Spleen (tissue), 11 donors: ENCODE data around the gene SULT1C3. TPM values are rescaled to one million over a fixed set of nuclear protein-coding genes. Genes with fewer than 3 reads are reported as not detected.

ENCODE experiments used
- DNase-seq: peaks from one replicate; pipeline ENCODE4 v3.0.0-alpha.2; 2020
- H3K27ac ChIP-seq, 8 donors: fragments of 200-600 bp; sonication (generic) in 7 of 8; 1 replicate in 4 of 8; 2 replicates in 4 of 8; pipeline versions ENCODE4 v1.5.0 to v1.8.0; 2016 to 2021; ENCODE audit warnings: inconsistent platforms in 4 of 8, mild to moderate bottlenecking in 4 of 8, moderate library complexity in 1 of 8
- H3K27me3 ChIP-seq, 7 donors: fragments of 200-600 bp; sonication (generic) in 6 of 7; replicated peaks in 1 of 7; 1 replicate in 4 of 7; 2 replicates in 3 of 7; pipeline versions ENCODE4 v1.5.0 to v1.8.0; 2016 to 2021; ENCODE audit warnings: inconsistent platforms in 3 of 7, mild to moderate bottlenecking in 1 of 7
- H3K36me3 ChIP-seq, 6 donors: fragments of 200-600 bp; sonication (generic) in 5 of 6; 1 replicate in 4 of 6; 2 replicates in 2 of 6; pipeline versions ENCODE4 v1.5.0 to v1.8.0; 2016 to 2021; ENCODE audit warnings: inconsistent platforms in 2 of 6
- H3K4me1 ChIP-seq, 6 donors: fragments of 200-600 bp; sonication (generic) in 5 of 6; 1 replicate in 3 of 6; 2 replicates in 3 of 6; pipeline versions ENCODE4 v1.5.0 to v1.8.0; 2016 to 2021; ENCODE audit warnings: inconsistent platforms in 3 of 6
- H3K4me3 ChIP-seq, 8 donors: fragments of 200-600 bp; sonication (generic) in 7 of 8; 1 replicate in 4 of 8; 2 replicates in 4 of 8; pipeline versions ENCODE4 v1.5.0 to v1.8.0; 2016 to 2021; ENCODE audit warnings: inconsistent platforms in 4 of 8, mild to moderate bottlenecking in 4 of 8, moderate library complexity in 2 of 8
- H3K9me3 ChIP-seq, 8 donors: fragments of 200-600 bp; sonication (generic) in 7 of 8; 1 replicate in 4 of 8; 2 replicates in 4 of 8; pipeline versions ENCODE4 v1.5.0 to v1.8.0; 2016 to 2021; ENCODE audit warnings: inconsistent platforms in 4 of 8
- CTCF ChIP-seq, 11 experiments: fragments of 200-600 bp in 7 of 11; fragments of 450-650 bp in 4 of 11; sonication (generic) in 4 of 11; IDR thresholded peaks in 8 of 11; conservative IDR thresholded peaks in 3 of 11; 1 replicate in 7 of 11; 2 replicates in 4 of 11; pipeline versions ENCODE4 v1.4.0 to v1.8.0; 2016 to 2021; ENCODE audit warnings: antibody characterized with exemption in 11 of 11, inconsistent platforms in 4 of 11, mild to moderate bottlenecking in 1 of 11
- POLR2A ChIP-seq, 3 donors: fragments of 450-650 bp; IDR thresholded peaks; one replicate each; pipeline ENCODE4 v1.5.1; 2017; ENCODE audit warnings: antibody characterized with exemption in 3 of 3, mild to moderate bottlenecking in 1 of 3
- POLR2AphosphoS5 ChIP-seq, 3 donors: sonication (generic); formaldehyde crosslinking; IDR thresholded peaks; one replicate each; pipeline ENCODE4 v1.5.1; 2017; ENCODE audit warnings: antibody characterized with exemption in 3 of 3
- WGBS, 5 donors: extraction: QIAGEN DNeasy Blood & Tissue Kit in 3 of 5; methylation state at CpG; one replicate each; pipeline versions ENCODE4 v1.1.5 to v1.1.7; 2013 to 2018; 5-methylcytosine and 5-hydroxymethylcytosine counted together
- intact Hi-C: fragments of 100-400 bp; cut with DNase I; formaldehyde crosslinking; loops from one replicate; pipeline ENCODE4 v1.15.0; 2023; ENCODE audit warnings: low total_unique reads
- polyA plus RNA-seq, 3 donors: library from polyadenylated mRNA; stranded (reverse); fragments of 200-250 nt; gene quantifications; one replicate each; pipeline ENCODE4 v1.2.1, GENCODE V29; 2013
- total RNA-seq, 7 donors: library from RNA; depleted of rRNA in 3 of 7; stranded (reverse); fragments of >200 nt in 3 of 7; fragmentation: NEBNext Ultra II Directional in 4 of 7; extraction: Animal tissue kit (Norgen Biotek cat#: 25700) in 4 of 7; gene quantifications; one replicate each; pipeline versions ENCODE4 v1.1.0 to v1.2.1, GENCODE V29; 2016 to 2021
- donor health status: healthy with polysubstance abuse.
- donor health status: DM: no; HTN: no; CAD: no; lungs with moderate emphysema.
- donor health status: DM: no; HTN: no; CAD: no.
- donor health status: Bipolar disorder and iron deficiency.
- donor health status: healthy.
- donor health status: DM: no; HTN: no; CAD: no.
- donor health status: DM: yes; HTN: yes; CAD: no.

SULT1C3 gene
- total and polyA plus RNA-seq, 10 donors: not detected

DNA sequence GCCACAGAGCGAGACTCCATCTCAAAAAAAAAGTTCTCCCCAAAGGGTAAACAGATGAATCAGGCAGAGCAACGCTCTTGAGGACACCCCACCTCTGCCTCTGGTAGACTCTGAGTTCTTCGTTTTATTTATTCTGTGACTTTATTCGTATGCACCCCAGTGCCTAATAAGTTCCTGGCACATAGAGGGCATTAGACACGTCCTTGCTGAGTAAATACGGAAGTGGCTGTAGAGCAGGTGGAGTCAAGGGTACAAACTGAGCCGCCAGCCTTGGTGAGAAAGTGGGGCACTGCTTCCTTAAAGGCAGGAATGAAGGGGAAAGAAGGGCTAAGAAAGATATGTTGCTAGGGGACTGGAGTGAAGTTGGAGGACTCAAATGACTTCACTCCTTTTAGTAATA lies 61.8 kb downstream of the SULT1C3 start:
- intact Hi-C loops: no loop called here

DNA sequence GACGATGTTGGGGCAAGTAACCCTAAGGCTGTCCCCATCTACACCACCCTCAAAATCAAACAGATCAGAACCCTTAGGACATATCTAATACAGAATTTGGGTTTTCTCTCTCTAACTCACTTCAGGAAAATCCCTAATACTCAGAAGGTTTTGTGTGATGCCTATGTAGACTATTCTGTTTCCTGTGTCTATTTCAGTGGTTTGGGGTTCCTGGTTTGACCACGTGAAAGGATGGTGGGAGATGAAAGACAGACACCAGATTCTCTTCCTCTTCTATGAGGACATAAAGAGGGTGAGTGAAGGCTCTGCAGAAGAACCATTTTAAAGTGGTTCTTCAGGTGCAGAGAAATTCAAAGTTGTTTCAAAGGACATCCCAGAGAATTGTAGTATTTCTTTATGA lies 65.2 kb downstream of the SULT1C3 start:
- 48 to 58% (median 55%) methylated on average over 2 of the region's 2 CpGs for WGBS, 5 donors

More for the DNA sequence above, 61.8 kb downstream of the SULT1C3 start:
- Histone ChIP-seq H3K27me3 (no peaks in the 10 kb centered on the region), H3K4me3 (no peak overlapping the region), H3K9me3 (no peaks in the 10 kb centered on the region), H3K4me1 (no peaks in the 10 kb centered on the region), H3K27ac (no peak overlapping the region), H3K36me3 (no peaks in the 10 kb centered on the region)
- TF ChIP-seq CTCF (IDR thresholded peaks at IDR 0.05 in 8 of 11, conservative IDR thresholded peaks at IDR 0.05 in 3 of 11) (no peak), POLR2A (IDR thresholded peaks at IDR 0.05) (no peak), POLR2AphosphoS5 (IDR thresholded peaks at IDR 0.05) (no peak)
- 84 to 94% (median 88%) methylated on average over 7 of the region's 7 CpGs for WGBS, 5 donors
- no peak for DNase-seq

DNA sequence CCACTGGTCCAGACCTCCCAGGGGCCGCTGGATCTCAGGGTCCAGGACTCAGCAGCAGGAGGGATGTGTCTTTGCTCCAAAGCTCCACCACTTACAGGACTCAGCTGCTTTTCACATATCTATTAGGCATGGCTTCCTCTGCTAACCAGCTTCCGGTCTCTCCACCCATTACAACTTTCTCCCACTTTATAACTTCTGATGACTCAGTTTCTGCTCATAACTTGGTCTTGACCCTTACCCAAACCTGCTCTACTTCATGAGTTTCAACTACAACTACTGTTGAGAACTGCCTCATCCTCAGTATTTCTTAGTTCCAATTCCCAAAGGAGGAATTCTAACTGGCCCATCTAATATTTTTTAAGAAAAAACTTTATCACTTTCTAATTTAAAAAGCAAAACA lies 66.1 kb downstream of the SULT1C3 start:
- WGBS, 5 donors: 83 to 96% (median 92%) methylated on average over 2 of the region's 2 CpGs
- TF ChIP-seq CTCF (IDR thresholded peaks at IDR 0.05 in 8 of 11, conservative IDR thresholded peaks at IDR 0.05 in 3 of 11) (no peak), POLR2AphosphoS5 (IDR thresholded peaks at IDR 0.05) (no peak), POLR2A (IDR thresholded peaks at IDR 0.05) (no peak)
- Histone ChIP-seq H3K36me3 (no peaks in the 10 kb centered on the region), H3K4me1 (no peaks in the 10 kb centered on the region), H3K27ac (no peak overlapping the region), H3K27me3 (no peaks in the 10 kb centered on the region), H3K4me3 (no peak overlapping the region), H3K9me3 (no peaks in the 10 kb centered on the region)
- intact Hi-C loops: no loop called here
- DNase-seq: no peak

More for the DNA sequence above, 65.2 kb downstream of the SULT1C3 start:
- Histone ChIP-seq H3K36me3 (no peaks in the 10 kb centered on the region), H3K4me3 (no peak overlapping the region), H3K27me3 (no peaks in the 10 kb centered on the region), H3K4me1 (no peaks in the 10 kb centered on the region), H3K27ac (no peak overlapping the region), H3K9me3 (no peaks in the 10 kb centered on the region)
- no peak for TF ChIP-seq CTCF (IDR thresholded peaks at IDR 0.05 in 8 of 11, conservative IDR thresholded peaks at IDR 0.05 in 3 of 11)
- no peak for TF ChIP-seq POLR2A (IDR thresholded peaks at IDR 0.05)
- no peak for TF ChIP-seq POLR2AphosphoS5 (IDR thresholded peaks at IDR 0.05)
- no peak for DNase-seq
- intact Hi-C loops: no loop called here

DNA sequence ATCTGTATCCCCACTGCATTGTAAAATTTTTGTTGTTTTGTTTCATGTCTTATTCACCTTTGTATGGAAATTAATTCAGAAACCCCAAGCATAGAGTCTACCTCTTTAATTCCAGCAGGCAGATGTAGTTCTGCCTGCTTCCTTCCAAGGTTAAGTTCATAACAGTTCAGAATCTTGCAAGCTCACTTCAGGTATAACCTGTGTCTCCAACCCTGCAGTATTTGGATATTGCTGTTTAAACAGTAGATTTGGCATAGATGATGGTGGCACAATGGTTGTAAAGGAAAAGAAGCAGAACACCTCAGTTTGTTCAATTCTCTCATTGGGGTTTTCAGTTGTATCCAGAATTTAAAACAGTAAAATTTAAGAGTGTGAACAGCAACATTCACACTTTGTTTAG lies 70.1 kb downstream of the SULT1C3 start:
- no peaks in the 10 kb centered on the region for H3K4me1 ChIP-seq

More for the DNA sequence above, 70.1 kb downstream of the SULT1C3 start:
- Histone ChIP-seq H3K27ac (no peak overlapping the region), H3K9me3 (no peaks in the 10 kb centered on the region), H3K36me3 (no peaks in the 10 kb centered on the region), H3K27me3 (no peaks in the 10 kb centered on the region), H3K4me3 (no peak overlapping the region)
- DNase-seq: no peak
- intact Hi-C loops: no loop called here
- TF ChIP-seq POLR2AphosphoS5 (IDR thresholded peaks at IDR 0.05): no peak
- no peak for TF ChIP-seq POLR2A (IDR thresholded peaks at IDR 0.05)
- no peak for TF ChIP-seq CTCF (IDR thresholded peaks at IDR 0.05 in 8 of 11, conservative IDR thresholded peaks at IDR 0.05 in 3 of 11)

Other genes starting within 250 kb of the SULT1C3 start
- 1 to 10 TPM in 3 of 7 donors, under 1 TPM in 3, not detected in 1; 0.34 to 2.7 (median 0.91) TPM for gene SULT1C2, start 48.9 kb downstream of the SULT1C3 start, total RNA-seq
- 1 to 10 TPM in 1 of 3 donors, under 1 TPM in 2; 0.17 to 1.4 (median 0.83) TPM for gene SULT1C2, start 48.9 kb downstream of the SULT1C3 start, polyA plus RNA-seq
- 1 to 10 TPM in 2 of 7 donors, under 1 TPM in 5; 0.51 to 4.5 (median 0.69) TPM for gene SULT1C4, start 138.0 kb downstream of the SULT1C3 start, total RNA-seq
- under 1 TPM; 0.09 to 0.30 (median 0.26) TPM for gene SULT1C4, start 138.0 kb downstream of the SULT1C3 start, polyA plus RNA-seq
- 10 to 100 TPM; 47.0 to 82.6 (median 64.6) TPM for gene GCC2, start 209.2 kb downstream of the SULT1C3 start, total RNA-seq
- gene GCC2, start 209.2 kb downstream of the SULT1C3 start, polyA plus RNA-seq: 10 to 100 TPM; 10.1 to 13.6 (median 10.6) TPM